ENCODE measurements around the gene FAM222A.

GRCh38 chr12:109793411-109793810, 79.8 kb downstream of the FAM222A start:
- TF ChIP-seq, protein P1, sequence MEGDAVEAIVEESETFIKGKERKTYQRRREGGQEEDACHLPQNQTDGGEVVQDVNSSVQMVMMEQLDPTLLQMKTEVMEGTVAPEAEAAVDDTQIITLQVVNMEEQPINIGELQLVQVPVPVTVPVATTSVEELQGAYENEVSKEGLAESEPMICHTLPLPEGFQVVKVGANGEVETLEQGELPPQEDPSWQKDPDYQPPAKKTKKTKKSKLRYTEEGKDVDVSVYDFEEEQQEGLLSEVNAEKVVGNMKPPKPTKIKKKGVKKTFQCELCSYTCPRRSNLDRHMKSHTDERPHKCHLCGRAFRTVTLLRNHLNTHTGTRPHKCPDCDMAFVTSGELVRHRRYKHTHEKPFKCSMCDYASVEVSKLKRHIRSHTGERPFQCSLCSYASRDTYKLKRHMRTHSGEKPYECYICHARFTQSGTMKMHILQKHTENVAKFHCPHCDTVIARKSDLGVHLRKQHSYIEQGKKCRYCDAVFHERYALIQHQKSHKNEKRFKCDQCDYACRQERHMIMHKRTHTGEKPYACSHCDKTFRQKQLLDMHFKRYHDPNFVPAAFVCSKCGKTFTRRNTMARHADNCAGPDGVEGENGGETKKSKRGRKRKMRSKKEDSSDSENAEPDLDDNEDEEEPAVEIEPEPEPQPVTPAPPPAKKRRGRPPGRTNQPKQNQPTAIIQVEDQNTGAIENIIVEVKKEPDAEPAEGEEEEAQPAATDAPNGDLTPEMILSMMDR (IDR thresholded peaks at IDR 0.05), result no peak
- TF ChIP-seq POLR2AphosphoS5 (IDR thresholded peaks at IDR 0.05) (no peak), POLR2A (IDR thresholded peaks at IDR 0.05) (no peak)

Data from gastroesophageal sphincter (tissue), 3 donors.